Stimulated activated CD4-positive, alpha-beta T cell treated with anti-CD3 and anti-CD28 coated beads, Interleukin-15, amount 100 ng/mL, for 1 hour (primary cell): ENCODE results near the gene EGFR.
"Not testable (repeated sequence)": the region's sequence is repeated elsewhere in the genome, so short reads cannot be mapped to it uniquely, and the experiment has no call there.

Experiments
- DNase-seq, 2 donors: peaks; one replicate each; pipeline ENCODE4 v3.0.0-alpha.2; 2020; ENCODE audit warnings: low read depth in 1 of 2, low spot score in 1 of 2

The EGFR gene

DNA sequence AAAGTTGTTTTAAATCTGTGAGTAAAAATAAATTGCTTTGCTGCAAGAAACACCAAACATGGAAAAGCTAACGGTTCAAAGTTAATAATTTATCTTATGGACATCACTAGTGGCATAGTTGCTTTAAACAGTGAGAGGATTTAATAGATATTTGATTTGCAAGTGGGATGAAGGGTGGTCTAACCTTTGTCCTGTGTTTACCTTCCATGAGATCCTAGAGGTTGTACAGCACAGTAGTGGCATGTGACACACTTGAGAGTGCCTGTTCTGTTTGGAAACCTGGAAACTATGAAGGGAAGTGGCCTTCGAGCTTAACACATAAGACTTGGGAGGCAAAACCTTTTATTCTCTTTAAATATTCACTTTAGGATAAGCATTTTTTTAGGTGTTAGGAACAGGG, 16.0 kb downstream of the EGFR start:
- DNase-seq = no peak

DNA sequence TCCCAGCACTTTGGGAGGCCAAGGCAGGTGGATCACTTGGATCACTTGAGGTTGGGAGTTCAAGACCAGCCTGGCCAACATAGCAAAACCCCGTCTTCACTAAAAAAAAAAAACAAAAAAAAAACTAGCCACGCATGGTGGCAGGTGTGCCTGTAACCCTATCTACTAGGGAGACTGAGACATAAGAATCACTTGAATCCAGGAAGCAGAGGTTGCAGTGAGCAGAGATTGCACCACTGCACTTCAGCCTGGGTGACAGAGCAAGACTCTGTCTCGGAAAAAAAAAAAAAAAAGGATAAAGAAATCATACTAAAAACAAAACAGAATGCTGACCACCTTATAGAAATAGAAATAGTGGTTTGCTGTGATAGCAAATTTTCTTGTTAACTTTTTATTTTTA, 16.6 kb downstream of the EGFR start:
- not testable (repeated sequence) for DNase-seq

DNA sequence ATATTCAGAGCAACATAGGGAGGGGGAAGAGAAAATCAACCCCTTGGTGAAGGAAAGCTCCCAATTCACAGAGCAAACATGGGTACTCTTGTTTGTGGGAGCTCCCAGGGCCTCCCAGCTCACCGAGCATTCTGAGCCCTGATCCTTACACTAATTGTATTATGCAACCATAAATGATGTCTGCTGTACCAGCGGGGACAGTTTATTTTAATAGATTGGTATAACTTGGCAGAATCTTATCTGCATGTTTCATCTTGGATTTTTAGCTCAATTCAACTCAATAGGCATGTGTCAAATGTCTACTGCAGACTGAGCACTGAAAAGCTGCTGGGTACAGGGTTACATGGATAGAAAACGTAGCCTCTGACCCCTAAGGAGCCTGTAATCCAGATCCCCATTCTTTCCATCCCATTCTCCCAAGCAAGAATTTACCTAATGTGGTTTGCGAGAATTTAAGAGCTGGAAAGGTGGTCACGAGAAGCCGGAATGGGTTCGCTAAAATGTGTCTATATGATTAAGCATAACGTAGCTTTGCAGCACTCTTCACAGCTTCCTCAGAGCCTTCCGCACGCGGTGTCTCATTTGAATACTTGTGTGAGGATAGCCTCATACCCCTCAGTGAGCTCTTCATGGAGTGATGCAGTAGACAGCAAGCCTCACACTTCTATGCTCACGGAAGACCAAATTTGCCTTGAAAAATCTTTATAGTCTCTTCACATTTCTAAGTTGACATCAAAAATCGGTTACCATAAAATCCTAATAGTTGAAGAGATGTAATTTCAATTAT, 18.3 kb downstream of the EGFR start:
- no peak for DNase-seq

DNA sequence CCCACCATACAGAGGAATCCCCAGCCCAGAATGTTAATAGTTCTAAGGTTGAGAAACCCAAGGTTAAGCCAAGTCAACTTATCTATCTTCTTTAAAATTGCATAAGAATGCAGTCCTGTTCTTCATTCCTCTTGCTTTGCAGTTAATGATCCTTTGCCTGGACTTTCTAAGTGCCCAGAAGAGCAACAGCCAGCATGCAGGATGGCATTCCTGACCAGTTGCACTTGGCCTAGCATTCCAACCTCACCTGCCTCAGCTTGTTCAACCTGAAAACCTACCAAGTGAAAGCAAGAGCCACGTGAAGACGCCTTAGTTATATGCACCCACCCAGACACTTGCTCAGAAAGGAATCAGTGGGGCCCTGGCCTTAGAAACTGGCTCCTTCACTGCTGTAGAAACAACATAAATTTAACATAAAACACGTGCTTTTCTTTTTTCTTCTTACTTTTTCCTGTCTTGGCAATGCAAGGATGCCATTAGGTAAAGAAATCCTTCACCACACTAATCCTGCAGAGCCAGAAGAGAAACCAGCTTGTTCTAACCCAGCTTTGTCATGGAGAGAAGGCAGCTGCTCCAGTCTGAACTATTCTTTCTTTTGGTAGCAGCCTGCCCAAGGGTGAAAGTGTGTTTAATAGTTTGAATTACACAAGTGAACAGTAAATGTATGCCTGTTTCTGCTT, 25.0 kb downstream of the EGFR start:
- no peak for DNase-seq

DNA sequence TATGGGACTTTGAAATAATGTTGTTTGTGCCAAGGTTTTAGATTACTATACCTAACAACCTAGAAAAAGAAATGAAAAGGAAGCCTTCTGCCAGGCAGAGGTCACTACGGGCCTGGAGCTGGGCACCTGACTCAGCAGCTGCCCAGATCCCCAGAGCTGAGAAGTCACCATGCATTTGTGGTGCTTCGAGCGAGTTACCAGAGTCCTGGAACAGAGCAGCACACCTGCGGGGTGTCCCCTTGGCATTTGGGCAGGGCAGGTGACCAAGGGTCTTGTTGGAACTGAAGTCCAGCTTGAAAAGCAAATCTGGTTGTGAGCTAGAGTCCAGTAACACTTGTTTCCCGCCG, 25.5 kb downstream of the EGFR start:
- DNase-seq = no peak

DNA sequence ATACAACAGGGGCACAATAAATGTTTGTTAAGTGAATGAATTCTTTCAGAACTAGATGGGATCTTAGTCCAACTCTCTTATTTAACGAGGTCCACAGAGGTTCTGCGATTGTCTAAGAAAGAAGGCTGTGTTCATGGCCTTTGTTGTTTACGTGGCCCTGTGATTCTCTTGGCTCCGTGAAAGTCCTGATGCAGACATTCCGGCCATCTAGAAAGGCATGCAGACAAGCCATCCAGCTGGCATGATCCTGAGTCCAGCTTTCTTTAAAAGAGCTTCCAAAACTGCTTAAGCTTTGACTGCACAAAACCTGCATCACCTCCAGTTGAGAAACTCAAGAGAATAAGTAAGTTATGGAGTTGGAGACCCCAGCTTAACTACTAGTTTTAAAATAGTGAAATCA, 26.0 kb downstream of the EGFR start:
- DNase-seq = no peak

DNA sequence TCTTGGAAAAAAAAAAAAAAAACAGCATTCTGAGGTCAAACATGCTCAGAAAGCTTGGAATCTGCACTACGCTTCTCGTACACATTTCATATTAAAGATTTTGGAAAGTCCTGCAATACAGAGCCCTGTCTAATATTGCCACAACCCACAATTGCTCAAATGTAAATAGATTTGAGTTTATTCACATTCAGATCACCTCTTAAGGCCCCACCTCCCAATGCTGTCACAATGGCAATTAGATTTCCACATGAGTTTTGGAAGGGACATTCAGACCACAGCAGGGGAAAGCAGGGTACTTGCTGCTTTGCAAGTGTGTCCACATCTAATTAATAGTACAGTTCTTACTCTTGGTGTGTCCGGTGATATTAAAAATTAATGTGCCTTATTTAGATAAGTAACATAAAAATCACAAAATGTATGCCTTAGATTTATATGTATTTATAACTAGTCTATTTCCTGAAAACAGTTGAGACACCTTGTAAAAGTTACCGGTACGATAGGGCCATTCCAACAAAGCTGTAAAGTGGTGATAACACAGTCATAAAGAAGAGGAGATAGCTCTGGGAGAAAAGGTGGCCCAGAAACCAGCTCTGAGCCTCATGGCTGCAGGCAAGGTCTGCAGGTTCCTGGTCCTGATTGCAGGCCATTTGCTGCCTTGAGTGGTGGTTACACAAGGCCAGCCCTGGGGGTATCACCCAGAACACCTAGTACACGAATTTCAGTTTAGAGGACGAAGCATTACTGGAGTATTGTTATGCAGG, 27.9 kb downstream of the EGFR start:
- DNase-seq = no peak

DNA sequence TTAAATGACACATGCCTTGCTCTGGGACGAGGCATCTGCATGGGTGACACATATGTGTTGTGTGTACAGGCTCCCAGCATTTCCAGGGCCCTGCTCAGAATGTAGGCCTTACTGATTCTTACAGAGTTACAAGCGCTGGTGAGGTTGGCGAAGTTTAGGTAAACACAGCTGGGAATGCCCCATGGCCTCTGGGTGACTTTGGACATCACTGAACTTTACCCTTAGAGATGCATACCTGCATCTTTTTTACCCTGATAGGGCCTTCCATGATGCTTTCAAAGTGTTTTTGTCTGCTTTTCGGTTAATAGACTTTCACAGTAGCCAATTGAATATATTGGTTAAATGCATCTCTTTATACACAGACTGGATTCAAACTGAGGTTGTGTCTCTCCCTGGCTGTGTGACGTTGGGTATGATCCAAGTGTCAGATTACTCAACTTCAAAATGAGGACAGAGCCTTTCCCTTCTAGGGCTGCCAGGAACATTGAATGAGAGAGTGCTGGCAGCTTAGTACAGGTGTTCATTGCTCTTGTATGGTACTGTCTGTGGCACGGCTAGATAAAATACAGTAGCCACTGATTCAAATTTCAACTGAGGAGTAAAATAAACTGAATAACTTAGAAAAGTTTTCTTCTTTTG, 29.5 kb downstream of the EGFR start:
- DNase-seq = no peak

DNA sequence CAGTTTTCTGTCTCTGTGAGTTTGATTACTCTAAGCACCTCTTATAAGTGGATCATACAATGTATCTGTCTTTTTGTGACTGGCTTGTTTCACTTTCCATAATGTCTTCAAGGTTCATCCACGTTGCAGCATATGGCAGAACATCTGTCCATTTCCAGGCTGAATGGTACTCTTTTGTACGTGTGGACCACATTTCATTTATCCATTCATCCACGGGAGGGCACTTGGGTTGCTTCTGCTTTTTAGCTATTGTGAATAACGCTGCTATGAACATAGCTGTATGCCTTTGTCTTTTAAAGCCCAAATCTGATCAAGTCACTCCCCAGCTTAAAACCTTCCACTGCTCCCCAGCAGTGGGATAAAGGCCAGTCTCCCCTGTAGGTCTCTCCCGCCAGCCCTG, 31.5 kb downstream of the EGFR start:
- no peak for DNase-seq

DNA sequence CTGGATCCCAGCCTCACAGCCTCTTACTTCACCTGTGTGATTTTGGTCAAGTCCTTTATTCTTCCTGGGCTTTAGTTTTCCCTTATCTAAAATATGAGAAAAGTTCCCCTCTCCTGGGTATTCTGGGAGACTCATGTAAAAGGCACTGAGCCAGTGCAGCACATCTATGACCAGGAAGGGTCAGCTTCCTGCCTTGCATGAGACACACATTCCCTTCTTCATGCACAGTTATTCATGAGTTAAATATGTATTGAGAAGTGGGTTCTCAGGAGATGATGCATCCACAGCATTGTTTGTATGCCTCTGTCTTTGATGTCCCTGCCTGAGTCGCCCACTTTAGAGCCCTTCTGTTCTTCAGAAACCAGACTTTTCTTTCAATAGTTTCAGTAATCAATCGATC, 33.3 kb downstream of the EGFR start:
- DNase-seq = no peak

DNA sequence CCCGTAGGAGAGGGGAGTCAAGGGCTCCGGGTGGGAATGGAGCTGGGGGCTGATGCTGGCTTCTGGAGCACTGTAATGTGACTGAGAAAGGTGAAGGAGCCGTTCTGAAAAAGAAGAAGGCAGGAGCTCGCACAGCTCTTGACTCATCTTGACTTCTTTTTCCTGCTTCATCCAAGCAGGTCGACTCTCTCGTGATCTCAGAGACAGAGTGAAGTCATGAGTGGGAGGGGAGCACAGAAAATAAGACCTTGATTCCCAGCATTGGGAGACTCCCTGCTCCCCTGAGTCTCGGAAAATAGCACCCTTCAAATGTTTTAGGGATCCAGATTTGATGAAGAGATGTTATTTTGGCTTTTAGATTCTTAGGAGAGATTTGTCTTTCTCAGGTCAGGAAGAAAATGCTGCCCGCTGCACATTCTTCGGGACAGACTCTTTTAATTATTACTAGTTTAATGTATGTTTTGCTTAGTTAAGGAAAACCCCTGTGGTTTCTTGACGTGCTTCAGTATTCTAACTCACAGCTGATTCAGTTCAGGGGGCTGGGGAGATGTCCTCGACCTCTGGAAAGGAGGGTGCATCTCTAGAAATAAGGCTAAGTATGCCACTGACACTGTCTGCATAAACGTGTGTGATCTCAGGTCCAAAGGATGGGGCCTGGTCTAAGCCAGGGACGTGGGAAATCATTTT, 34.1 kb downstream of the EGFR start:
- DNase-seq = no peak

DNA sequence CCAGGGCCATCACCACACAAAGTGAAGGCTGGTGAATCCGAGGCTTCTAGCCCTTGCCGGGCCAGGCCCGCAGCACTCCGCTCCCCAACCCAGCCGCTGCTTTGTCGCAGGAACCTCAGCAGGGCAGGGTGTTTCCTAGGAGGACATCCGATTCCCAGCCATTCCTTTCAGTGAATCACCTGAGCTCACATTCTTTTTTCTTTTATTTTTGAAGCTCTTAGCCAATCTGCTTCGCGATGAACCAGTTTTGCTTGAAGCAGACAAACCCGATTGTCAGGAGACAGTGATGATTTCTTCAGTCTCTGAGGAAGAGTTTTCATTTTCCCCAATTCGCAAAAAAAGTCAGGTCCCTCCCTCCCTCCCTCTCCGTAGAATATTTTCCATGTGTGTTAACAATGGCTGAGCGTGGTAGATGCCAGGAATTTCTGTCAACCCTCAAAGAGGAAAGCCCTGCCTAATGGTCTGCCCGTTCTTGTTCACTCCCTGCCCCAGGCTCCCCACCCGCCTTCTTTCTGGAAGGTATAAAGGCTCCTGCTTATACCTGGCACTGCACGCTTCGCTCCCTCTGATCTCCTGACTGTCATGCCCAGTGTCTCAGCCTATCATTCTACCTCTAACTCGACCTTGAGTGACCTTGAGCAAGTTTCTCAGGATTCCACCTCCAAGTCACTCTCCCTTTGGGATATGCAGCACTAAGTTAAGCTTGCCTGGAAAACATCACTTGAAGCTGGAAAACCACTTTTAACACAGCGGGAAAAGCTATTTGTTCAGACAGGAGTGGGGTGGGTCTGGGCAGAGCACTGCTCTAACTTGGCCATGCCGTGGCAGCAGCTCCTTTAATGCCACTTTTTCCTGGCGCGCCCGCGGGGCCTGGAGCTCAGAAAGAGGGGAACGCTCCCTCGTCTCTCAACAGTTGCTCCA, 35.1 kb downstream of the EGFR start:
- DNase-seq = no peak

DNA sequence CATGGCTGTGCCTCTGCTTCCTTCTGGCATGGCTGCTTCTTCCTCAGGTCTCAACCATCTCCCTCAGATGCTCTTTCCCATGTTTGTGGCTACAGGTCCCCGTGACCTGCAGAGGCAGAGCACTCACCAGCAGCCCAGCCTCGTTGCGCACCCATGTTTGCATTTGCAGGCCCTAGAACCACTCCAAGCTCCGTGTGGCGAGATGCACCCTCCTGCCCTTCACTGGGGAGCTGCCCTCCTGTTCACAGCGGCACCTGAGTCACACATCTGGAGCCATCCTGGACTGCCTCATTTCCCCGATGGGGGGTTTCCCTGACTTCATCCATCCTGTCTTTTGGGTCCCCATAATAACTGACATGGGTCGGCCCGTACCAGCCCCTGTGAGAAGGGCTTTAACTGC, 35.9 kb downstream of the EGFR start:
- DNase-seq = no peak

DNA sequence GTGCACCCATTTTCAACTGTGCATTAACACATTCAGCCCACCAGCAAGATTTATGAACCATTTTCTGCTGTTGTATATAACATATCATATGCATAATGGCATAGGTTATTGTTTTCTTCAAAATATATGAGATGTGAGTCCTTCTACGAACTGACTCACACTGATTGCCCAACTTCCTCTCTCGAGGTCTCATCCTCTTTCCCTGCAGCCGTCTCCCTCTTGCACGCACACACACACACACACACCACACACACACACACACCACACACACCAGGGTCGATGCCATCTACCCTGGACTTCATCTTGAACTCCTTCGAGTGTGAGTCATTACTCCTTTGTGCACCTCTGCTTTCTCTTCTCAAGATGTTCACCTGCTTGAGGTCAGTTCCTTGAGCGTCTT, 36.7 kb downstream of the EGFR start:
- DNase-seq = no peak

DNA sequence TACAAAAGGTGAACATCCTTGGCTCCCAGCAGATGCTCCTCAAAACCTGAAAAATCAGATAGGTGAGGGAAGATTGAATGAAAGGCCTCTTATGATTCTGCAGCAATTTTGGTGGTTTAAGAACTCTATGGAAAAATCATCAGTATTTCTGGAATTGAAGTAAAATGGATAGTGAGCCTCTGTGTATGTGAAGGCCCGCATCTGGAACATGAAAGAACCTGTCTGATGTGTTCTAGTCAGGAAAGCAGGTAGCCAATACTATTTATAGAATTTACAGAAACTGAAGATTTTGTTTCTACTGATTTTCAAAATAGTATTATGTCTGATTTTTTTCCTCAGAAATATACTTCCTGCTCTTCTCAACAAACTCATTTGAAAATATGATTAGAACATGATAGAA, 37.3 kb downstream of the EGFR start:
- no peak for DNase-seq

DNA sequence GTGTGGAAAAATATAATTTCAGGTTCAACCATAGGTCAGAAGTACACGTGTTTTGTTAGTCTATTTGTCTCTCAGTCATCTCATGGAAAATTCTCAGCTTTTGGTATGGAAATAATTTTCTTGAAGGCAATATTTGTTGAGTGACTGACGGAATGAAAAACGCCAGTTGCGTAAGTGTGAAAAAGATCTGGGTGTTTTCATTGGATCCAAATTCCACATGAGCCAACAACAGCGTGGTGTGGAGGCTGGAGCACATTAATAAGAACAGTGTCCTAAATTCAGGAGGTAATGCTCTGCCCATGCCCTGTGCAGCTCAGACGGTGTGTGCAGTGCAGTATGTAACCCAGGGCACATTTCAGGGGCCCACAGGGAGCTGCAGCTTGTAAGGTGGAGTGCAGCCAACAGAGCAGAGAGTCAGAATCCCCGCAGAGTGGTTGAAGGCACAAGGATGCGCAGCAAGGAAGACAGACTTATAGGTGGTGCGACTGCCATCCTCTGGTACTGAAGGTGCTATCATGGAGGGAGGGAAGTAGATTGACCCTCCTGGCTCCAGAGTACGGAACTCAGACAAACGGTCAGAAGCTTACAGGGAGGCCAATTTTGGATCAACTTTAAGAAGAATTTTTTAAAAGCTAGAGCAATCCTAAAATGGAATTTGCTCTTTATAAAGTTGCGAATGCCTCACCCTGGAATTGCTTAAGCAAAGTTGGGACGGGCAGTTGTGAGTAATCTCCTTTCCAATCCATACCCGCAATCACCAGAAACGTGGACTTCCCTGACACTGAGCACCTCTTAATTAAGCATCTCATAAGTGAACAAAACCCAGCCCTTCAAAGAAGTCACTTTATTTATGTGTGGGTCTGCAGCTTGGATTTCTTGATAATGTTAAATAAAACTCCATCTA, 38.0 kb downstream of the EGFR start:
- no peak for DNase-seq

DNA sequence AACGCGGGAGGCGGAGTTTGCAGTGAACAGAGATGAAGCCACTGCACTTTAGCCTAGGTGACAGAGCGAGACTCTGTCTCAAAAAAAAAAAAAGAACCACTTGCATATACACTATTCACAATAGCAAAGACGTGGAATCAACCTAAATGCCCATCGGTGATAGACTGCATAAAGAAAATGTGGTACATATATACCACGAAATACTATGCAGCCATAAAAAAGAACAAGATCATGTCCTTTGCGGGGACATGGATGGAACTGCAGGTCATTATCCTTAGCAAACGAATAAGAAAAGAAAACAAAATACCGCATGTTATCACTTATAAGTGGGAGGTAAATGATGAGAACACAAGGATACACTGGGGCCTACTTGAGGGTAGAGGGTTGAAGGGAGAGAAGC, 39.5 kb downstream of the EGFR start:
- no peak for DNase-seq

DNA sequence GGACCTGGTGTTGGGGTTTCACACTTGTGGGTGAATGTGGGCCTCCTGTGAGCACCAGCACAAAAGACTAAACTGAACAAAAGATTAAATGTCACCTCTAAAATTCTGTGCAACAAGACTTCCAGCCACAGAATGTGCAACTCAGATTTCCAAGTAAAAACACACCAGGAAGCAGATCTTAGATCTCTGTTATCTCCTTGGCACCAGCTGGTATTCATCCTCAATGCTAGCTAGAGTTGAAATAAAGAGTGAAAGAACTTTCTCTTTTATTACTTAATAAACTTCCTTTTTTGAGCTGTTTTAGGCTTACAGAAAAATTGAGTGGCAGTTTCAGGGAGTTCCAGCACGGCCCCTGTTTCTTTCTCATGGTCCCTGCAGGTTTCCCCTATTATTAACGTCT, 40.2 kb downstream of the EGFR start:
- no peak for DNase-seq

DNA sequence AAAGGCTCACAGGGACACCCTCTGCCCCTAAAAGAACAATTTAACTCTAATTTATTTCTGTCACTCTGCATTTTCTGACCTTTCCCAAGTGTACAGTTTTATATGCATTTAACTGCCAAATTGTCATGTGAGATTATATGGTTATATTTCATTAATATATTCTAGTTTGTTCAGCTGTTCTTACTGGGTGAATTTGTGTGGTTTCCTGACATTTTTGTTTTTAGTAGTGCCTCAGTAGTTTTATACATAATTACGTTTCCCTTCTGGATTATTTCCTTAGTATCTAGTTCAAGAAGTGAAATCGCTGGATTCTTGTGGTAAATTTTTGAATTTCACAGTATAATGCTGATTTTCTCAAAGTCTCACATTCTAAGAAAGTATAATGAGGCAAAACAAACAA, 41.3 kb downstream of the EGFR start:
- DNase-seq = no peak
